NCI-H1694 treated with DMSO at 0.1 percent for 48 hours (cell line): ENCODE measurements around the gene PRKACB.
"Not testable (repeated sequence)": the region's sequence is repeated elsewhere in the genome, so short reads cannot be mapped to it uniquely, and the experiment has no call there.

Experiments
- DNase-seq: peaks from one replicate; lab custom pipeline; 2025; lab: John Stamatoyannopoulos, UW

Gene PRKACB

DNA sequence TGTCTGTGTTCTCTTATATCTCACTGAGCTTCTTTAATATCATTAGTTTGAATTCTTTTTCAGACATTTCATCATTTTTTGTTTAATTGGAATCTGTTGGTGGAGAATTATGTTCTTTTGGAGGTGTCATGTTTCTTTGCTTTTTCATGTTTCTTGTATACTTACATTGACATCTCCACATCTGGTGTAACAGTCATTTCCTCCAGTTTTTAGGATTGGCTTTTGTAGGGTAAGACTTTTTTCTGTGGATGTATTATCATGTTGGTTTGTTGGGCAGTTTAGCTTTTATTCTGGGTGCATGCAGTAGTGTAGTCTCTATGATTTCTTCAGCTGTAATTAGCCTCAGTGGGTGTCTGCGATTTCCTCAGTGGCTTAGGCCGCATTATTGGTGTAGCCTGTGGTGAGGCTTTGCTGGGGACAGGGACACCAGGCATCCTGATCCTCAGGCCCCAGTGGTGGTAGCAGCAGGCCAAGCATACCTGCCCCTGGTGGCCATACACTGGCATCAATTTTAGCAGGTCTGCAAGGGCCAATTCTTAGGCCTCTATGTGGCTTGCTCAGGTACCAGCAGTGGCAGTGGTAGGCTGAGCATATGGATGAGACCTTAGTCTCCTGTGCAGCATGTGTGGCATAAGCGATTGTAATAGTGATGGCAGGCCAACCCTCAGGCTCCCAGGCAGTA, 79.8 kb downstream of the PRKACB start:
- DNase-seq, result no peak

DNA sequence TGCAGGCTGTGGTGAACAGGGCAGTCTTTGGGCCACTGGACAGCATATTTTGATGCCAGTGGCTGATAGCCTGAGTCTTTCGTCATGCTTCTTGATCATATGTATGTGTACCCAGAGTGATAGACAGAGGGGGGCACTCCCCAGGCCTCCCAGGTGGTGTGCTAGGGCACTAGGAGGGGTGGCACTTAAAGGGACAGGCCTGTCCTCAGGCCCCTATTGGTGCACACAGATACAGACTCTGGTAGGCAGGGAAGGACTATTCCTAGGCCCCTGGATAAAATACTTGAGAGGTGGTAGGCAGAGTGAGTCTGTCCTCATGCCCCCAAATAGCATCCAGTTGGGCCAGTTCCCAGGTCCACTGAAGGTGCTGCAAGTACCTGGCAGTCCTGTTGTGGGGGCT, 80.8 kb downstream of the PRKACB start:
- no peak for DNase-seq

DNA sequence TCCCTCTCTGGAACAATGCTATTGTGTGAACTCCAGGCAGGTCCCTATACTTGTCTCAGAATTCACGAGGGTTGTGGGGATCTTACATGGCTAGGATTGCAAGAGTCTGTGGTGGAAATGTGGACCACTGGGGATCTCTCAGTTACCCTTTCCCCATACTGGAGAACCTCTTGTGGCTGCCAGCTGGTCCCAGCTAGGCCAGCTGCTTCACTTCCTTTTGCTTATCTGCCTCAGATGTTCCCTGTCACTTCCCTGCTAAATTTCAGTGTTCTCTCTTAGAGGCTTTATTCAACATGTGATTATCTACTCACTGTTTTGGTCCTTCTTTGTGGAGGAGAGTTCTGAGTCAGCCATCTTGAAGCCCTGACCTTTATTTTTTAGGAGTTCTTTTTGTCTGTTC, 81.6 kb downstream of the PRKACB start:
- no peak for DNase-seq

DNA sequence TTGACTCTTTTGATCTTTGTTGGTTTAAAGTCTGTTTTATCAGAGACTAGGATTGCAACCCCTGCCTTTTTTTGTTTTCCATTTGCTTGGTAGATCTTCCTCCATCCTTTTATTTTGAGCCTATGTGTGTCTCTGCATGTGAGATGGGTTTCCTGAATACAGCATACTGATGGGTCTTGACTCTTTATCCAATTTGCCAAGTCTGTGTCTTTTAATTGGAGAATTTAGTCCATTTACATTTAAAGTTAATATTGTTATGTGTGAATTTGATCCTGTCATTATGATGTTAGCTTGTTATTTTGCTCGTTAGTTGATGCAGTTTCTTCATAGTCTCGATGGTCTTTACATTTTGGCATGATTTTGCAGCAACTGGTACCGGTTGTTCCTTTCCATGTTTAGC, 88.6 kb downstream of the PRKACB start:
- not testable (repeated sequence) for DNase-seq

DNA sequence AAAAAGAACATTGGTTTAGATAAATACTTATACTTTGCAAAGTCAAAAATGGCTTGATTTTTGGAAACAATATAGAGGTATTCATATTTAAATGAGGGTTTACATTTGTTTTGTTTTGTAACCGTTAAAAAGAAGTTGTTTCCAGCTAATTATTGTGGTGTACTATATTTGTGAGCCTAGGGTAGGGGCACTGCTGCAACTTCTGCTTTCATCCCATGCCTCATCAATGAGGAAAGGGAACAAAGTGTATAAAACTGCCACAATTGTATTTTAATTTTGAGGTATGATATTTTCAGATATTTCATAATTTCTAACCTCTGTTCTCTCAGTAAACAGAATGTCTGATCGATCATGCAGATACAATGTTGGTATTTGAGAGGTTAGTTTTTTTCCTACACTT, 92.2 kb downstream of the PRKACB start:
- DNase-seq, result no peak

DNA sequence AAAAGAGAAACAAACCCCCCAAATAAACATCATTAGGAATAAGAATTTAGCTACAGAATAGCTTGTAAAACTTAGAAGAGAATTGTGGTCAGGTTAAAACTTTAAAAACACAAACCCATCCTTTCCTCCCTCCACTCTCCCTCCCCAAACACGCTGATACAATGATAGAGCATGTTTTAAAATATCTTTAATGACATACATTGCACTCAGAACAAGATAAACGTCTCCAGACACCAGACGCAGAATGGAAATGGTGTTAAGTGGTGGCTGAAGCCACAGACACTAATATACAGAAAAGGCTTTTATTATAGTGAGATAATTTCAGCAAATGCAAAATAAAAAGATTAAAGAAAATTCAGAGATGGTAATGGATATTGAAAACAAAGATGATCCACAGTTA, 98.6 kb downstream of the PRKACB start:
- no peak for DNase-seq

DNA sequence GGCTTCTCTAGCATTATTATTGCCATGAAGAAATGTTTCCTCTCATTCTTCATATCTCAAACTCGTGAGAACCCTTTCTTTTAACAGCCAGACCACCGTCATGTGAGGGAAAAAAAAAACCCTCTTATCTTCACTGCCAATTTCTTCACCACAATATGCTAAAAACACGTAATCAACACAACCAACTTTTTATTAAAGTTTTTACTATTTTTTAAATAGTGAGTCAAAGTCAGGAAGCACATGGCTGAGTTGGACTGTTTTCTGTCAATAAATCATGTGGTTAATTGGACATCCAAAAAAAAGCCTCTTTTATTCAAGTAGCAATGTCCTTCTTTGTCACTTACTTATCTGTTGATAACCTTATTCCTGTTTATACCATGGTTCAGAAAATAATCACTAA, 101.5 kb downstream of the PRKACB start:
- no peak for DNase-seq

DNA sequence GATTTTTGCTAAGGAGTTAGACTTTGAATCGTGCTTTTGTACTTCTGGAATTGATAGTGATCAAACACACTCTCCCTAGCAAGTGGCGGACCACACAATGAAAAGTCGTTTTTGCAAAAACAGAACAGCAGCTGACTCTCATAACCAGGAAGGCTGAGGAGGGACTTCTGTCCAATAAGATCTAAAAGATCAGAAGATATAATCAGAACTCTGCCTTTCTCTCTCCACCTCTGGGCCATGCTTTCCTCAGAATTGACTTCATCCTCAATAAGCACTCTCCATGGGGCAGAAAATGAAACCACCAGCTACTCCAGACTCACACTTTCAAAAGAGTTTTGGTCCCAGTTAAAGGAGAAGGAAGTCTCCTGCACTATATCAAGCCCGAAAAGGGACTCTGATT, 102.1 kb downstream of the PRKACB start:
- no peak for DNase-seq

DNA sequence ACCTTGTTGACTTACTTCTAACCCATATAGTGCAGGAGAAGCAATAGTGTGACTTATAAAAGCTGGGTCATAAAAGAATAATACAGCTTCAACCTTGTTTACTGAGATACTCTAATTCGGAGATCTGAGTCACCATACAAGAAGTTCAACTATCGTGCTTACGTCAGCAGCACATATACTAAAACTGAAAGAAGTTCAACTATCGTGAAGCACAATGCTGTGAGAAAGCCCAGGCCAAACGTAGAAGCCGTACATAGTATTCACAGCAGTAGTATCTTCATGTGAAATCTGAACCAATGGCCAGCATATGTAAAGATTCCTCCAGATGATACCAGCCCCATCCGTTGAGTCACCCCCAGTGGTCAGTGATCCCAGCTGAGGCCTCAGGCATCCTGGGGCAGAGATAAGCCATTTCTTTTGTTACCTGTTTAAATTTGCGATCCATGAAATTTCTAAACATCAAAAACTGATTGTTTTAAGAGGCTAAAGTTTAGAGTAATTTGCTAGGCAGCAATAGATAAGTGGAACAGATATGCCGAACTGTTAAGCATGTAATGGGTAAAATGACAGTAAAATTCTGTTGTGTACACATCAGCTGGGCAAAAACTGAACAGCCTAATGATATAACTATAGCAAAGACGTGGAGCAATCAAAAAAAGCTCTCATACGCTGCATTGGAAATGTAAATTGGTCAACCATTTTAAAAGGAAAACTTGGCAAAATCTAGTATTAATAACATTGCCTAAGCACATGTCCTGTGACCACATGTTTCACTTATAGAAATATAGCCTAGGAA, 103.6 kb downstream of the PRKACB start:
- no peak for DNase-seq

DNA sequence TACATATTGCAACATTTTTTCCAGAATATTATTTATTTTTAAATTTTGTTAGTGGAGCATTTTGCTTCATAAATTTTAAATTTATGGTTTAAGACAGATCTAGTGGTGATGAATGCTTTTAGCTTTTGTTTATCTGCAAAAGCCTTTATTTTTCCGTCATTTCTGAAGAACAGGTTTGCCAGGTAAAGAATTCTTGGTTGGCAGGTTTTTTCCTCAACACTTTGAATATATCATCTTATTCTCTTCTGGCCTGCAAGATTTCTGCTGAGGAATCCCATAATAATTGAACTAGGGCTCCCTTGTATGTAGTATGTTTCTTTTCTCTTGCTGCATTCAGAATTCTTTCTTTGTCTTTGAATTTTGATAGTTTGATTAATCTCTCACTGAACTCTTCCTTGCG, 106.6 kb downstream of the PRKACB start:
- DNase-seq, result no peak

DNA sequence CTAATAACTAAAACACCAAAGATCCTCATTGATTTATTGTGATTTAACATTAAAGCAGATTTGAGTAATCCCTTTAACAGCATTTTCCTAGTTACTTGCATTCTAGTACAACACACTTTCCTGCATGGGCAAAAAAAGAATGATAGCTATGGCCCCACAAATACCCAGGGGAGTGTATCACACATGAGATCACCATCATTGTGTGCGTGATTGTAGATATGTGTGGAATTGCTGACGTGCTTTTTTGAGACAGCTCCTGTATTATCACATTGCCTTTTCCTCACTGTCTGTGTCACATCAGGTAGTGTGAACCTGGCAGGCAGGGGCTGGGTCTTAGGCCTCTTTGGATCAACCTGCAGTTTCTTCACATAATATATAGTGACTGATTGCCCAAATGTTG, 109.0 kb downstream of the PRKACB start:
- DNase-seq, result no peak

DNA sequence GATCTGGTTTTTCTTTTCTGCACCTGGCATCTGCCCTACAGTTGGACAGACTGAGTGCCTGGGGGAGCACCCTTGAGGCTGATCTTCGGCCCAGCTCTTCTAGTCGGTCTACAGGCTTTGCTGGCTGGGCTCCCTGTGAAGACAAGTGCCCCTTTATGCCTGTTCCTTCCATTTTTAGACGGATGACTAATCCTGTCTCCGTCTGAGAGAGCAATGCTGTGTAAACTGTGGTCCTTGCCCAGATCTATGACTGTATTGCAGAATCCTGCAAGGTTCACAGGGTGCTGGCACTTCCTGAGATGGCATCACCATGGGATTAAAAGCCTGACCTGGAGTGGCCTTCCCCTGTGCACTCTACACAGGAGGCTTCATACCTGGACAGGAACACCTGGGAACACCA, 109.8 kb downstream of the PRKACB start:
- DNase-seq, result no peak

DNA sequence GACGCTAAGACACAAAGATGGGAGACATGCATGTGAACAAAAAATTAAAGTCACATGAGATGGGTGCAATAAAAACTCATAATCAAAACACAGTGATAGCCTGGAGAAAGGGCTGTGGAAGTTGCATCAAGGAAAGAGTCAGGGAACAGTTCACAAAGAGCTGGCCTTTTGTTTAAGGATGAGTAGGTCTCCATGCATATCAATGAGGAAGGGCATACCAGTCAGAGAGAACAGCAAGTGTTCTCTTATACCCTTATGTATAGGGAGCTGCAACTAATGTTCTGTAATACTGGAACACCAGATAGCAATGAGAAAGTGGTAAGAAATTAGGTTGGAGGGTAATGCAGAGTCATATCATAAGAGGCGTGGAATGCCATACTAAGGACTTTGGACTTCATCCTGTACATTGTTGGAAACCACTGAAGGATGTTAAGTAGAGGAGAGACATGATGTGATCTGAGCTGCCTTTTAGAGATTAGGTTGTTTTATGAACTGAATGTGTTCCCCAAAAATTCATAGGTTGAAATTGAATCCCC, 110.7 kb downstream of the PRKACB start:
- no peak for DNase-seq

DNA sequence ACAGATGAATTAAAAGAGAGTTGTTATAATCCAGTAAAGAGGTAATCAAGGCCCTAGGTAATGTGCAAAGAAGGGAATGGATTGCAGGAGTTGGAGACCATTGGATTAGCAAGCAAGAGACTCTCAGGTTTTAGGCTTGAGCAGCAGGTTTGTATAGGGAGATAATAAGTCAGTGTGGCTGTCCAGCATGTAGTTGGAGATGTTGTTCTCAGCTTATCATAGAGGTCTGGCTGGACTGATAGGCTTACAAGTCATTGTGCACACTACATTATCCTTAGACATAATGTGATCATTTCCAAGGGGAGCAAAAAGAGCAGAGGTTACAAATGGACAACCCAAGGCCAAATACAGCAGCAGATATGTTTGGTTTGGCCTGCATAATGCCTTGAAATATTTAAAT, 111.5 kb downstream of the PRKACB start:
- no peak for DNase-seq

DNA sequence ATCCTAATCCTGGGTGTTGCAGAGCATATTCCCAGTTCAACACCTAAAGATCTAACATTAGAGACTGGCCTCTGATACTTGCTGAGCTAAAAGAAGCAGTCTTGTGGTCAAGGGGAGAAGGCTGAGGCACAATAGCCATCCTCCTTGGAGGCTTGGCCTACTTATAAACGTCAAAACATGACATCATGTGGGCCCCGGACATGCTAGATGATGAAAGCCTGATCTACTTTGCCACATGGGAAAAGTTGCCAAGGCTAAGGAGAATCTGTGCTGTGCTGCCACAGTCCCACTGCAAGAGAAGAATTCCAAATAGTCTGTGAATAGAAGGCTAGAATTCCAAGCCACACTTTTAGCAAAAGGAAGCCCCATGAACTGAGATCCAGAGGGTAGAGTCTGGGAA, 113.5 kb downstream of the PRKACB start:
- no peak for DNase-seq

DNA sequence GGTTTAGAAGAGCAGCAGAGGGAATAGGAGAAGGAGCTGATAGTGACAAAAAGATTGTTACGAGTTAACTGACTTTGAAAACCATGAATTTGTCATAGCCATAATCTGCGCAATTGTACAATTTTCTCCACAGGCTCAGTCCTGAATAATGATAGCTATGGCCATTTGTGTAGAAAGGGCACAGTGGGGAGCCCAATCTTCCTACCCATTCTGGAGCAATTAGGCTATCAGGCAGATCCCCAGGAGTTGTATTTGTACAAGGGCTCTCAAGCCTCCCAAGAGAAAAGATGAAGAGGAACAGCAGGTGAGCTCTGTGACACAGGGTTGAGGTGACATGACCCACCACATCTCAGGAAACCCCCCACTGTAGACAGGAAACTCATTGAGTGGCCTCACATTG, 115.3 kb downstream of the PRKACB start:
- DNase-seq, result no peak

DNA sequence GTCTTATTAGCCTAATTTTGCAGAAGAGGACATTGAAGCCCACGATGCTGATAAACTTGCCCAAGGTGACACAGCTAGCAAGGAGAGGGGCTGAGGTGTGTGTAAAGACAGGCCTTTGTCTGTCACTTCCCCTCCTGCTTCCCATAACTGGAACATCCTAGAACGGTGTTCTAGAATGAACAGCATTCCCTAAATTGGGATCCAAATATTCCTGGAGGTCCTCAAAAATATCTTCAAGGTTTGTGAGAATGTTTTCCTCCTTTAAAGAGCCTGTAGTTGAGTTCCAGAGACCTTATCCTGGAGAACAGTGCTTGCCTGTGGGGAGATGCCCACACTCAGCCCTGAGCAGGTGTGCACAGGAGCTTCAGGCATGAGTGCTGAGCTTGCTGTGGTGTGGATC, 115.9 kb downstream of the PRKACB start:
- DNase-seq, result no peak

DNA sequence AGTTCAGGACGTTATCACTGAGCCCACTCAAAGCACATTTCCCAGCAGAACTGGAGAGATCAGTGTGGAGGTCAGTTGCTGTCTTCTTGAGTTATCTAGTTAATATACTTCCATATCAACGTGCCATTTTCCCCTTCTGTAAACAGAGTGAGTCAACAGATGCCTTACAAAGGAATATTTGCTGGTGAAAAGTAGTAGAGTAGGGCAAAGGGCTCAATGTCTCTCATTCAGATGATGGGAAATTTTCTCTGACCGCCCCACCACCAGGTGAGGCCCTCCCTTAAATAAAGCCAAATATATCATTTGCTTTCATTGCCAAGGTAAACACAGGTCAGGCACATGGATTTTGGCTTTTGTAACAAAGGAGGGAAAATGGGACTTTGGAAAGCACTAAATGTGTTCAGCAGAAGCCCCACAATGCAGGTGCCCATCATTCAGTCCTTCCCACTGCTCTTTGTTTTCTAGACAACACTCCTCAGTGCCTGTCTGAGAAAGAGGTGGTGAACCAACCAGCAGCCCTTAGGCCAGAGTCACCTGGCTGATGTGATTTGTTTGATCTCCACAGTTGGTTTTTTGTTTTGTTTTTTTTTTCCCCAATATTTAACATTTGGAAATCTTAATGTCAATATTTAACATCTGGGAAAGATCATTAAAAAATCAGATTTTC, 116.9 kb downstream of the PRKACB start:
- DNase-seq, result no peak

DNA sequence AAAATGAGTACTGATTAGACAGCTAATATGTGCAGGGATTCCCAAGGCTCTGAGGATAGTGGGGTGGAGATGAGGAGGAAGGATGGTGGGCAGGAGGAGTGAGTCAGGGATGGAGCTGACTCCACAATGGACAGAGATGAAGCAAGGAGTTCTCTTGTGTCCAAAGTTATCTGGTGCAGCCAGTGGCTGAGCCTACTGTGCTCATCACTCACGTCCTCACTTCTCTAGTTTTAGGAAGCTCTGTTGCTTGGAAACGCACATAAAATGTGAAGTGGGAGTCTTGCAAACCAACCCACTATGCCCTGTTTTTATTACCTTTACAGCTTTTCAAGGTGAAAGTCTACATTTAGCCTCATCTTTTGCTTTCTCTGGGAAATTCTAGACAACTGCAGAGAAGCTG, 120.9 kb downstream of the PRKACB start:
- no peak for DNase-seq

DNA sequence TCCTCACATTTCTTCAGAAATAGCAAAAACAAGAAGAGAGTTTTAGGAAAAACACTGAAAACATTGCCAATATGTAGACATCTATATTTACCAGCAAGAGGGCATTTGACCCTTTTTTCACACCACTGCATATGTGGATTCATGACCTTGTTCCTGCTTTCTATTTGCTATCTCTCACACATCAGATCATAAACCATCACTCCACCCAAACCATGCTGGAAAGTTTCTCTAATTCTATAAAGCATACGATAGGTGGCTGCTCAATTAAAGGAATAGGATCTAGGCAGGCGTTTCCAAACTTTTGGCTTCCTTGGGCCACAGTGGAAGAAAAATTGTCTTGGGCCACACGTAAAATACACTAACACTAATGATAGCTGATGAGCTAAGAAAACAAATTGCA, 121.8 kb downstream of the PRKACB start:
- DNase-seq, result no peak

DNA sequence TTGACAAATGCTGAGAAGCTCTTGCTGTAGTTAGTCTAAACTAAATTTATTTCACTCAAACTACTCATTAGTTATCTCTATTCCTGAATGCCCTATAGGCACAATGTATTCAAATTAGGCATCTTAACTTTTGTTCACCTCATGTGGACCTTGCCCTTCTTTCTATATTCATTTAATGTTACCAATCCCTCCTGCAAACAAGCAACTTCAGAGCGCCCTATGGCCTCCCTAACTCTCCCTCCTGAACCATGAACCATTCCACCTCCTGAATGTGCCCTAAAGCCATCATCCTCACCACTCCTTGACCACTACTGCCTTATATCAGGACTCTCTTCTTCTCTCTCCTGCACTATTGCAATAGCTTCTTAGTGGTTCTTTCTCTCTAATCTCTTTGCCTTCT, 122.7 kb downstream of the PRKACB start:
- DNase-seq, result no peak

DNA sequence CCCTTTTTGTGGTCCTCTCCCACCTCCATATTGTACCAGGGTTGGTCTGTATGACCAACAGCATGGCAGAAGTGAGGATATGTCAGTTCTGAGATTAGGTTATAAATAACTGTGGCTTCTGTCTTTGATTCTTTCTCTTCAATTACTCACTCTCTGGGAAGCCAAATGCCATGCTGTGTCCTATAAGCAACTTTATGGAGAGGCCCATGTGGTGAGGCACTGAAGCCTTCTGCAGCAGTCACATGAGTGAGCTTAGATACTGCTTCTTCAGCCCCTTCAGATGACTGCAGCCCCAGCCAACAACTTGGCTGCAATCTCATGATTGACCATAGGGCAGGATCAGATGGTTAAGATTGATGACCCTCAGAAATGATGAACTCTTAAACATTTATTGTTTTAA, 123.4 kb downstream of the PRKACB start:
- no peak for DNase-seq

DNA sequence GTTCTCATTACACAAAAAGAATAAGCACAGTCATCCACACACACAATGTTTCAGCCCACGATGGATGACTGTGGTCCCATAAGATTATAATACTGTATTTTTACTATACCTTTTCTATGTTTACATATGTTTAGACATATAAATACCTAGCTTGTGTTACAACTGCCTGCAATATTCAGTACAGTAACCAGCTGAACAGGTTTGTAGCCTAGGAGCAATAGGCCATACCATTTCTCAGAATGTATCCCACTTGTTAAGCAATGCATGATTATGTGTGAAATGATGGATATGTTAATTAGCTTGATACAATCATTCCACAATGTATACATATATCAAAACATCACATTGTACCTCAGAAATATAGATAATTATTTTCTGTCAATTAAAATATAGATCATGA, 124.3 kb downstream of the PRKACB start:
- DNase-seq, result no peak
